ENCODE data around the gene HSPA1L. TPM values are rescaled to one million over a fixed set of nuclear protein-coding genes. Genes with fewer than 3 reads are reported as not detected.
A peak's percentile ranks its signal among the peaks of the same experiment; 100 is the strongest.

HSPA1L gene
- total and polyA plus RNA-seq, 7 experiments from 2014 or later, result 2.3 to 5.5 (median 3.7) TPM

- H3K27me3 Mint-ChIP-seq, result no peaks in the 10 kb centered on the region
- H3K4me1 Mint-ChIP-seq, result peaks cover 4 to 35% (median 16%) of the 10 kb centered on the region in 7 donors
- ChIA-PET POLR2A (no interaction called here), CTCF (interaction anchor here (0.6 kb wide), 1 partner anchor 108 kb away, joined by 3 read pairs; no protein-coding TSS in a partner anchor)
- Histone ChIP-seq H3K27ac (ENCODE audit: low read depth, low read length) (no peak overlapping the region), H3K4me1 (ENCODE audit: control insufficient read depth in 2 of 2, insufficient read depth in 2 of 2, low read length in 2 of 2) (peaks cover 3 to 9% of the 10 kb centered on the region in 2 donors), H3K27me3 (ENCODE audit: control insufficient read depth in 2 of 2, insufficient read depth in 2 of 2, low read length in 2 of 2) (no peaks in the 10 kb centered on the region), H3K4me3 (ENCODE audit: low read length) (no peak overlapping the region), H3K9me3 (ENCODE audit: control insufficient read depth in 2 of 3, low read length in 3 of 3) (no peaks in the 10 kb centered on the region), H3K36me3 (ENCODE audit: control insufficient read depth in 2 of 3, insufficient read depth in 3 of 3, low read length in 3 of 3) (no peaks in the 10 kb centered on the region)
- H3K27ac Mint-ChIP-seq, result no peak overlapping the region
- DNase-seq (no peak), ATAC-seq (no peak)
- H3K36me3 Mint-ChIP-seq, result peaks cover 0 to 19% (median 5%) of the 10 kb centered on the region in 5 donors
- H3K9me3 Mint-ChIP-seq, result peaks cover 0 to 3% (median 0%) of the 10 kb centered on the region in 11 donors
- intact Hi-C loops (cut with micrococcal nuclease), result no loop called here
- H3K4me3 Mint-ChIP-seq, result no peak overlapping the region
Measured at GRCh38 chr6:31765910-31766794, 48.9 kb downstream of the HSPA1L start.

DNA sequence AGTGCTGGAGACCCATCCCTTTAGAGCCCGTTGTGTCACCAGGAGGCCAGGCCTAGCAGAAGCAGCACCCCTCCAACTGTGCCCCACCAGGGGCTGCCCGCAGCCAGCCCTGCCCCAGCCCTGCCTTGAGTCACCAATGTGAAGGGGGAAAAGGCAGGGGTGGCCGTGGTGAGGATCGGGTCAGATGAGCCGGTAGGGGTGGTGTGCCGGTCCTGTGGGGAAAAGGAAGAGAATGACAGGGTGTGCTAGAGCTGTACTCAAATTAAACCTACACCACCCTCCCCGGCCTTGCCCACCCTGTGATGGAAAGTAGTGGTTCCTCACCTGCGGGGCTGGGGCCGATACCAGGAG lies 49.5 kb downstream of the HSPA1L start:
- intact Hi-C loops (cut with micrococcal nuclease), result no loop called here
- Mint-ChIP-seq H3K27me3 (no peaks in the 10 kb centered on the region), H3K36me3 (peaks cover 0 to 20% (median 7%) of the 10 kb centered on the region in 5 donors), H3K9me3 (peaks cover 0 to 2% (median 0%) of the 10 kb centered on the region in 11 donors), H3K27ac (no peak overlapping the region), H3K4me1 (peaks cover 4 to 29% (median 12%) of the 10 kb centered on the region in 7 donors), H3K4me3 (no peak overlapping the region)
- no peak for DNase-seq
- H3K27me3 ChIP-seq (ENCODE audit: control insufficient read depth in 2 of 2, insufficient read depth in 2 of 2, low read length in 2 of 2), result no peaks in the 10 kb centered on the region
- H3K4me3 ChIP-seq (ENCODE audit: low read length), result no peak overlapping the region
- no peak for ATAC-seq
- H3K36me3 ChIP-seq (ENCODE audit: control insufficient read depth in 2 of 3, insufficient read depth in 3 of 3, low read length in 3 of 3), result no peaks in the 10 kb centered on the region
- POLR2A ChIA-PET, result no interaction called here
- no peak overlapping the region for H3K27ac ChIP-seq (ENCODE audit: low read depth, low read length)
- peaks cover 0 to 4% of the 10 kb centered on the region in 2 donors for H3K4me1 ChIP-seq (ENCODE audit: control insufficient read depth in 2 of 2, insufficient read depth in 2 of 2, low read length in 2 of 2)
- CTCF ChIA-PET, result no interaction called here
- no peaks in the 10 kb centered on the region for H3K9me3 ChIP-seq (ENCODE audit: control insufficient read depth in 2 of 3, low read length in 3 of 3)

GRCh38 chr6:31764198-31764597 lies 50.9 kb downstream of the HSPA1L start:
- no peaks in the 10 kb centered on the region for H3K9me3 ChIP-seq (ENCODE audit: control insufficient read depth in 2 of 3, low read length in 3 of 3)
- Mint-ChIP-seq H3K4me3 (no peak overlapping the region), H3K9me3 (peaks cover 0 to 2% (median 0%) of the 10 kb centered on the region in 11 donors), H3K36me3 (peaks cover 0 to 18% (median 11%) of the 10 kb centered on the region in 5 donors), H3K4me1 (peaks cover 4 to 23% (median 9%) of the 10 kb centered on the region in 7 donors), H3K27ac (no peak overlapping the region), H3K27me3 (no peaks in the 10 kb centered on the region)
- no peaks in the 10 kb centered on the region for H3K27me3 ChIP-seq (ENCODE audit: control insufficient read depth in 2 of 2, insufficient read depth in 2 of 2, low read length in 2 of 2)
- CTCF ChIA-PET, result no interaction called here
- no peak overlapping the region for H3K27ac ChIP-seq (ENCODE audit: low read depth, low read length)
- no peak for ATAC-seq
- no peaks in the 10 kb centered on the region for H3K4me1 ChIP-seq (ENCODE audit: control insufficient read depth in 2 of 2, insufficient read depth in 2 of 2, low read length in 2 of 2)
- POLR2A ChIA-PET, result no interaction called here
- no peak overlapping the region for H3K4me3 ChIP-seq (ENCODE audit: low read length)
- intact Hi-C loops (cut with micrococcal nuclease), result no loop called here
- DNase-seq, result no peak
- no peaks in the 10 kb centered on the region for H3K36me3 ChIP-seq (ENCODE audit: control insufficient read depth in 2 of 3, insufficient read depth in 3 of 3, low read length in 3 of 3)

- peaks cover 0 to 19% (median 11%) of the 10 kb centered on the region in 5 donors for H3K36me3 Mint-ChIP-seq
- no peaks in the 10 kb centered on the region for H3K27me3 ChIP-seq (ENCODE audit: control insufficient read depth in 2 of 2, insufficient read depth in 2 of 2, low read length in 2 of 2)
- peaks cover 0 to 20% (median 5%) of the 10 kb centered on the region in 7 donors for H3K4me1 Mint-ChIP-seq
- H3K27me3 Mint-ChIP-seq, result no peaks in the 10 kb centered on the region
- peaks cover 0 to 2% (median 0%) of the 10 kb centered on the region in 11 donors for H3K9me3 Mint-ChIP-seq
- CTCF ChIA-PET, result no interaction called here
- H3K27ac Mint-ChIP-seq, result peak overlapping the region in 3 of 9 donors; percentile 24 to 36 (median 32)
- no peak overlapping the region for H3K4me3 ChIP-seq (ENCODE audit: low read length)
- DNase-seq (no peak), ATAC-seq (no peak)
- POLR2A ChIA-PET, result interaction anchor here (0.7 kb wide), 1 partner anchor 13 kb away, joined by 3 read pairs; no protein-coding TSS in a partner anchor
- no peak overlapping the region for H3K4me3 Mint-ChIP-seq
- H3K9me3 ChIP-seq (ENCODE audit: control insufficient read depth in 2 of 3, low read length in 3 of 3), result no peaks in the 10 kb centered on the region
- intact Hi-C loops (cut with micrococcal nuclease), result no loop called here
- no peaks in the 10 kb centered on the region for H3K4me1 ChIP-seq (ENCODE audit: control insufficient read depth in 2 of 2, insufficient read depth in 2 of 2, low read length in 2 of 2)
- no peaks in the 10 kb centered on the region for H3K36me3 ChIP-seq (ENCODE audit: control insufficient read depth in 2 of 3, insufficient read depth in 3 of 3, low read length in 3 of 3)
- H3K27ac ChIP-seq (ENCODE audit: low read depth, low read length), result no peak overlapping the region
Measured at GRCh38 chr6:31763619-31763940, 51.5 kb downstream of the HSPA1L start.

GRCh38 chr6:31762878-31763618 lies 52.0 kb downstream of the HSPA1L start:
- H3K27ac ChIP-seq (ENCODE audit: low read depth, low read length), result no peak overlapping the region
- ChIA-PET POLR2A (interaction anchor here (0.7 kb wide), 1 partner anchor 13 kb away, joined by 3 read pairs; no protein-coding TSS in a partner anchor), CTCF (no interaction called here)
- H3K9me3 Mint-ChIP-seq, result peaks cover 0 to 2% (median 0%) of the 10 kb centered on the region in 11 donors
- H3K27me3 Mint-ChIP-seq, result no peaks in the 10 kb centered on the region
- peaks cover 0 to 16% (median 5%) of the 10 kb centered on the region in 7 donors for H3K4me1 Mint-ChIP-seq
- no peaks in the 10 kb centered on the region for H3K27me3 ChIP-seq (ENCODE audit: control insufficient read depth in 2 of 2, insufficient read depth in 2 of 2, low read length in 2 of 2)
- H3K27ac Mint-ChIP-seq, result peak overlapping the region in 3 of 9 donors; percentile 24 to 36 (median 32)
- no peak for ATAC-seq
- H3K4me1 ChIP-seq (ENCODE audit: control insufficient read depth in 2 of 2, insufficient read depth in 2 of 2, low read length in 2 of 2), result no peaks in the 10 kb centered on the region
- H3K36me3 Mint-ChIP-seq, result peaks cover 0 to 19% (median 11%) of the 10 kb centered on the region in 5 donors
- no peak for DNase-seq
- H3K4me3 Mint-ChIP-seq, result no peak overlapping the region
- no peak overlapping the region for H3K4me3 ChIP-seq (ENCODE audit: low read length)
- intact Hi-C loops (cut with micrococcal nuclease), result no loop called here
- H3K9me3 ChIP-seq (ENCODE audit: control insufficient read depth in 2 of 3, low read length in 3 of 3), result no peaks in the 10 kb centered on the region
- no peaks in the 10 kb centered on the region for H3K36me3 ChIP-seq (ENCODE audit: control insufficient read depth in 2 of 3, insufficient read depth in 3 of 3, low read length in 3 of 3)

GRCh38 chr6:31762356-31762755 lies 52.7 kb downstream of the HSPA1L start, which contains the start of gene SAPCD1:
SAPCD1 (plus strand) TSS chr6:31762656; CDS start chr6:31763055, 399 bp downstream.
- no peaks in the 10 kb centered on the region for H3K9me3 Mint-ChIP-seq
- H3K27ac Mint-ChIP-seq, result peak within 1 kb of the TSS in 4 of 9 donors; percentile 11 to 68 (median 30)
- peaks cover 0 to 16% (median 5%) of the 10 kb centered on the region in 7 donors for H3K4me1 Mint-ChIP-seq
- Histone ChIP-seq H3K27ac (ENCODE audit: low read depth, low read length) (no peak within 1 kb of the TSS), H3K4me1 (ENCODE audit: control insufficient read depth in 2 of 2, insufficient read depth in 2 of 2, low read length in 2 of 2) (no peaks in the 10 kb centered on the region), H3K36me3 (ENCODE audit: control insufficient read depth in 2 of 3, insufficient read depth in 3 of 3, low read length in 3 of 3) (no peaks in the 10 kb centered on the region), H3K9me3 (ENCODE audit: control insufficient read depth in 2 of 3, low read length in 3 of 3) (no peaks in the 10 kb centered on the region), H3K27me3 (ENCODE audit: control insufficient read depth in 2 of 2, insufficient read depth in 2 of 2, low read length in 2 of 2) (no peaks in the 10 kb centered on the region), H3K4me3 (ENCODE audit: low read length) (no peak within 1 kb of the TSS)
- H3K4me3 Mint-ChIP-seq, result no peak within 1 kb of the TSS
- no peak for ATAC-seq
- POLR2A ChIA-PET, result no interaction called here
- peaks cover 0 to 19% (median 11%) of the 10 kb centered on the region in 5 donors for H3K36me3 Mint-ChIP-seq
- DNase-seq, result no peak
- H3K27me3 Mint-ChIP-seq, result no peaks in the 10 kb centered on the region
- CTCF ChIA-PET, result no interaction called here
- intact Hi-C loops (cut with micrococcal nuclease), result no loop called here

Measured in naive thymus-derived CD4-positive, alpha-beta T cell (primary cell).